Endodermal cell (in vitro differentiated cells): Measurements from ENCODE around the gene SMPD3. TPM values are rescaled to one million over a fixed set of nuclear protein-coding genes. Genes with fewer than 3 reads are reported as not detected.

Source experiments
- DNase-seq: peaks from one replicate; pipeline ENCODE4 v3.0.0-alpha.2; 2017
- H3K27ac ChIP-seq: 2 replicates; pipeline ENCODE4 v1.5.1; 2013; ENCODE audit warnings: mild to moderate bottlenecking, low read depth, low read length, moderate library complexity
- H3K27me3 ChIP-seq: 2 replicates; pipeline ENCODE4 v1.6.1; 2013; ENCODE audit warnings: mild to moderate bottlenecking, low read length, moderate library complexity; ENCODE audit not compliant: insufficient read depth, control insufficient read depth, poor library complexity, severe bottlenecking
- H3K36me3 ChIP-seq: 2 replicates; pipeline ENCODE4 v1.7.0; 2013; ENCODE audit warnings: mild to moderate bottlenecking, low read length, moderate library complexity; ENCODE audit not compliant: control insufficient read depth, insufficient read depth
- H3K4me1 ChIP-seq: one replicate; pipeline ENCODE4 v1.7.0; 2013; ENCODE audit warnings: low read length; ENCODE audit not compliant: control insufficient read depth, insufficient read depth
- H3K4me3 ChIP-seq: 2 replicates; pipeline ENCODE4 v1.5.1; 2013; ENCODE audit warnings: mild to moderate bottlenecking, low read length, moderate library complexity
- H3K9ac ChIP-seq: 2 replicates; pipeline ENCODE4 v1.6.1; 2013; ENCODE audit warnings: mild to moderate bottlenecking, low read length, moderate library complexity; ENCODE audit not compliant: poor library complexity, severe bottlenecking; ENCODE audit errors: extremely low read depth
- H3K9me3 ChIP-seq: 2 replicates; pipeline ENCODE4 v1.6.1; 2013; ENCODE audit warnings: mild to moderate bottlenecking, low read length, moderate library complexity; ENCODE audit not compliant: control insufficient read depth
- H3K27ac Mint-ChIP-seq: 2 replicates; pipeline ENCODE4 v1.8.0; 2020; ENCODE audit warnings: mixed read lengths
- H3K27me3 Mint-ChIP-seq: 2 replicates; pipeline ENCODE4 v1.8.0; 2021; ENCODE audit warnings: mild to moderate bottlenecking, mixed read lengths; ENCODE audit not compliant: insufficient read depth
- H3K36me3 Mint-ChIP-seq: 2 replicates; pipeline ENCODE4 v1.8.0; 2020; ENCODE audit warnings: low read depth, mixed read lengths
- H3K4me1 Mint-ChIP-seq: 2 replicates; pipeline ENCODE4 v1.8.0; 2020; ENCODE audit warnings: mixed read lengths
- H3K4me3 Mint-ChIP-seq: 2 replicates; pipeline ENCODE4 v1.8.0; 2020; ENCODE audit warnings: mild to moderate bottlenecking, moderate library complexity, mixed read lengths
- H3K9me3 Mint-ChIP-seq: 2 replicates; pipeline ENCODE4 v1.8.0; 2020; ENCODE audit warnings: mild to moderate bottlenecking, mixed read lengths
- WGBS, 2 experiments: methylation state at CpG; one replicate each; pipeline versions ENCODE4 v1.1.5 to v1.1.7; 2013; ENCODE audit warnings: missing lambda C conversion rate in 2 of 2, mixed read lengths in 1 of 2; ENCODE audit not compliant: insufficient coverage in 1 of 2, insufficient read length in 1 of 2; 5-methylcytosine and 5-hydroxymethylcytosine counted together
- total RNA-seq, 2 donors: library from RNA; stranded (reverse); fragmentation: NEBNext Ultra II Directional in 1 of 2; extraction: Animal tissue kit (Norgen Biotek cat#: 25700) in 1 of 2; gene quantifications; 2 replicates in 1 of 2; 3 replicates in 1 of 2; pipeline ENCODE4 v1.2.1, GENCODE V29; 2021
- TF ChIP-seq, protein P1 (sequence below): fragments of 200-600 bp; sonication (generic); conservative IDR thresholded peaks from 2 replicates; pipeline ENCODE4 v1.5.0; 2021; ENCODE audit warnings: antibody characterized with exemption, mild to moderate bottlenecking

SMPD3 gene
- total RNA-seq, 2 donors from 2014 or later = 0.07 TPM; not detected in 1

GRCh38 chr16:68436581-68436980 lies 11.7 kb downstream of the SMPD3 start:
- H3K27me3 Mint-ChIP-seq = peaks cover 26% of the 10 kb centered on the region
- 89% methylated on average over 3 of the region's 4 CpGs; no CpG with 5 or more reads in 1 of the 2 experiments for WGBS, 2 experiments
- no peak overlapping the region for H3K4me3 Mint-ChIP-seq
- no peak overlapping the region for H3K27ac ChIP-seq
- H3K9me3 ChIP-seq = peaks cover 5% of the 10 kb centered on the region
- peaks cover 6% of the 10 kb centered on the region for H3K9me3 Mint-ChIP-seq
- H3K9ac ChIP-seq = no peak overlapping the region
- H3K36me3 ChIP-seq = no peaks in the 10 kb centered on the region
- H3K27ac Mint-ChIP-seq = no peak overlapping the region
- no peak overlapping the region for H3K4me3 ChIP-seq
- no peaks in the 10 kb centered on the region for H3K4me1 ChIP-seq
- H3K36me3 Mint-ChIP-seq = no peaks in the 10 kb centered on the region
- peaks cover 7% of the 10 kb centered on the region for H3K4me1 Mint-ChIP-seq
- TF ChIP-seq, protein P1, sequence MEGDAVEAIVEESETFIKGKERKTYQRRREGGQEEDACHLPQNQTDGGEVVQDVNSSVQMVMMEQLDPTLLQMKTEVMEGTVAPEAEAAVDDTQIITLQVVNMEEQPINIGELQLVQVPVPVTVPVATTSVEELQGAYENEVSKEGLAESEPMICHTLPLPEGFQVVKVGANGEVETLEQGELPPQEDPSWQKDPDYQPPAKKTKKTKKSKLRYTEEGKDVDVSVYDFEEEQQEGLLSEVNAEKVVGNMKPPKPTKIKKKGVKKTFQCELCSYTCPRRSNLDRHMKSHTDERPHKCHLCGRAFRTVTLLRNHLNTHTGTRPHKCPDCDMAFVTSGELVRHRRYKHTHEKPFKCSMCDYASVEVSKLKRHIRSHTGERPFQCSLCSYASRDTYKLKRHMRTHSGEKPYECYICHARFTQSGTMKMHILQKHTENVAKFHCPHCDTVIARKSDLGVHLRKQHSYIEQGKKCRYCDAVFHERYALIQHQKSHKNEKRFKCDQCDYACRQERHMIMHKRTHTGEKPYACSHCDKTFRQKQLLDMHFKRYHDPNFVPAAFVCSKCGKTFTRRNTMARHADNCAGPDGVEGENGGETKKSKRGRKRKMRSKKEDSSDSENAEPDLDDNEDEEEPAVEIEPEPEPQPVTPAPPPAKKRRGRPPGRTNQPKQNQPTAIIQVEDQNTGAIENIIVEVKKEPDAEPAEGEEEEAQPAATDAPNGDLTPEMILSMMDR = peak; percentile 80
- peaks cover 36% of the 10 kb centered on the region for H3K27me3 ChIP-seq
- peak; percentile 75 for DNase-seq

DNA sequence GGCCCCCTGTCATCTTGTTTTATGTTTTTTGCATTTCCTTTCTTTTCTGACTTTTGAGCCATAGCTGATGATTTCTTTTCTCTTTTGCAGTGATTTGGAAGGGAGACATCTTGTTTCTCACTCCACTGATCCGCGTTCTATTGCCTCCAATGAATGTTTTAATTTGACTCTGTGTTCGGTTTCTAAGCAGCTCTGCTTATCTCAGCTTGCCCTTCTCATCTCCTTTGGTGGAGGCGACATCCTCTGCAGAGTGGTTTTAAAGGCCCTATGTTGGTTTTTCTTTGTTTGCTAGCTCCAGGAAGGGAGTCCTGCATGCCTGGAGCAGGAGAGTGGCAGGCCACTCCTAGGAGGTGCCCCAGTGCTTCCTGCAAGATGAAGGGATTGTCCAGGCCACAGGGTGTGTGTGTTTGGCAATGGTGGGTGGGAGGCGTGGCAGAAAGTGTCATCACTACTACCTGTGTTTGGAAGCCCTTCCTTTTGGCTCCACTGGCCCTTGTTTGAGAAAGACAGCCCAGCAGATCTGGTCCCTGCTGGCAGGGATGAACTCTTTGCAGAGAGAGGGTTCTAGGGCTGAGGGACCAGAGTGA lies 13.6 kb downstream of the SMPD3 start:
- Histone ChIP-seq H3K4me1 (no peaks in the 10 kb centered on the region), H3K36me3 (no peaks in the 10 kb centered on the region), H3K9ac (no peak overlapping the region), H3K9me3 (peaks cover 5% of the 10 kb centered on the region), H3K4me3 (no peak overlapping the region), H3K27ac (no peak overlapping the region), H3K27me3 (peaks cover 22% of the 10 kb centered on the region)
- peak overlapping the region; percentile 20 for H3K27ac Mint-ChIP-seq
- 69 to 74% methylated on average over 4 to 5 of the region's 5 CpGs for WGBS, 2 experiments
- H3K9me3 Mint-ChIP-seq = peaks cover 6% of the 10 kb centered on the region
- no peak overlapping the region for H3K4me3 Mint-ChIP-seq
- no peak for DNase-seq
- H3K36me3 Mint-ChIP-seq = no peaks in the 10 kb centered on the region
- peaks cover 21% of the 10 kb centered on the region for H3K27me3 Mint-ChIP-seq
- TF ChIP-seq, protein P1 = no peak
- peaks cover 7% of the 10 kb centered on the region for H3K4me1 Mint-ChIP-seq

GRCh38 chr16:68433316-68433715 lies 15.0 kb downstream of the SMPD3 start:
- H3K4me3 ChIP-seq = no peak overlapping the region
- TF ChIP-seq, protein P1 = no peak
- DNase-seq = no peak
- no peaks in the 10 kb centered on the region for H3K36me3 Mint-ChIP-seq
- H3K4me1 Mint-ChIP-seq = peaks cover 7% of the 10 kb centered on the region
- H3K4me3 Mint-ChIP-seq = no peak overlapping the region
- H3K9ac ChIP-seq = no peak overlapping the region
- peaks cover 8% of the 10 kb centered on the region for H3K27me3 ChIP-seq
- no peaks in the 10 kb centered on the region for H3K36me3 ChIP-seq
- no peaks in the 10 kb centered on the region for H3K4me1 ChIP-seq
- WGBS, 2 experiments = 89 to 94% methylated on average over 2 to 4 of the region's 4 CpGs
- no peak overlapping the region for H3K27ac ChIP-seq
- H3K9me3 Mint-ChIP-seq = peaks cover 6% of the 10 kb centered on the region
- peaks cover 5% of the 10 kb centered on the region for H3K9me3 ChIP-seq
- H3K27ac Mint-ChIP-seq = no peak overlapping the region
- peaks cover 7% of the 10 kb centered on the region for H3K27me3 Mint-ChIP-seq
